Measurements from ENCODE around the gene C8G. TPM values are rescaled to one million over a fixed set of nuclear protein-coding genes. Genes with fewer than 3 reads are reported as not detected.

C8G gene
- total and polyA plus RNA-seq, 9 of the 15 experiments (the other 6 are each of a cell fraction or from before 2014, with no cell fraction given) = 0.35 to 5.9 (median 2.7) TPM; not detected in 2

DNA sequence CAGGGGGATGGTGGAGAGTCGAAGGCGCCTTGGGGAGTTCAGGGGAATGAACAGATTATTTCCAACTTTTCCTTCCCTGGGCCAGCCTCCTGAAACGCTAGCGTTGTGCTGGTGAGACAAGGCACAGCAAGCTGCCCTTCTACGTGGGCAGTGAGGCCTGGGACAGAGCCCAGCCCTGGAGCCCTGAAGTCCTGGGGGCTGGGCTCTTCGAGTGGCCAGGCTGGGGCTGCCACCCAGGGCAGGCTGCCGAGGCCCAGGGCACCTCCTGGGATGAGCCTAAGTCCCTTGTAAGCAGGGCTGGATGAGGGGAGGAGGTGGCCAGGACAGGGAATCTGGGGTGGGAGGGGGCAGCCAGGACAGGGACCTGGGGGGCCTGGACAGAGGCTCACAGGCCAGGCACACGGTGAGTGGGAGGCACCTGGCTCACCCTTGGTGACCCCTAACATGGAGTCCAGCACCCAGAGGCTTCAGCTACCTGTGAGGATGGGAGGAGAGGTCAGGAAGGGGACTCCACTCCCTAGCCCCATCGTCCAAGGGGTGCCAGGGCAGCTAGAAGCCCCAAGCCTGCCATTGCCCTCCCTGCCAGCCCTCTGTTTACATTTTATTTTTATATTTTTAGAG, 5.7 kb downstream of the C8G start:
- peak overlapping the region; percentile 74 for H3K4me2 ChIP-seq (ENCODE audit: insufficient read depth, low read length)
- in situ Hi-C loops (cut with MboI) = no loop called here
- peaks cover 2 to 6% of the 10 kb centered on the region in 2 experiments; a peak in 3 of 5 replicates for H3K27me3 ChIP-seq (ENCODE audit: control insufficient read depth in 2 of 2, insufficient read depth in 2 of 2, low read length in 2 of 2)
- H3K4me3 ChIP-seq = peak overlapping the region; percentile 51
- H3K27ac ChIP-seq (ENCODE audit: extremely low read depth, low read depth, low read length) = no peak overlapping the region
- ChIA-PET CTCF (ENCODE audit: low intra/inter-chr PET ratio) (no interaction called here), POLR2A (interaction anchor here (0.6 to 1.0 kb wide), 2 partner anchors 14 to 143 kb away, joined by 3 to 4 read pairs; partner anchors contain the start of gene RABL6)
- no TSS peak for BruUV-seq (replicated peaks)
- peak overlapping the region; percentile 78 for H2AFZ ChIP-seq (ENCODE audit: low read depth, low read length)
- intact Hi-C loops (cut with micrococcal nuclease) = no loop called here
- 0 out of 2 replicates have a peak, but pooled peaks cover 4% of the 10 kb centered on the region for H4K20me1 ChIP-seq (replicated peaks; ENCODE audit: control insufficient read depth, insufficient read depth, low read length)
- H3K9me3 ChIP-seq (replicated peaks; ENCODE audit: control insufficient read depth, insufficient read depth, low read depth, low read length) = no peaks in the 10 kb centered on the region
- H3K9me1 ChIP-seq (ENCODE audit: control insufficient read depth, insufficient read depth, low read length) = peaks cover 2% of the 10 kb centered on the region
- FAIRE-seq (peak; percentile 44), ATAC-seq (no peak), DNase-seq (ENCODE audit: extremely low read depth in 1 of 4, low spot score in 3 of 4) (no peak)
- WGBS (ENCODE audit: insufficient coverage, low coverage, missing lambda C conversion rate) = 25% methylated on average over 7 of the region's 9 CpGs
- H3K36me3 ChIP-seq (ENCODE audit: control insufficient read depth, insufficient read depth, low read length) = no peaks in the 10 kb centered on the region
- H3K9ac ChIP-seq (ENCODE audit: insufficient read depth in 1 of 2, low read depth in 2 of 2, low read length in 2 of 2) = peak overlapping the region; percentile 68 to 92; a peak in 3 of 4 replicates
- peaks cover 6 to 82% of the 10 kb centered on the region in 2 experiments for H3K4me1 ChIP-seq (replicated peaks in 1 of 2; ENCODE audit: control insufficient read depth in 2 of 2, insufficient read depth in 2 of 2, low read length in 2 of 2)
- no peaks in the 10 kb centered on the region for H3K79me2 ChIP-seq (ENCODE audit: control insufficient read depth, insufficient read depth, low read length)
- TF ChIP-seq PHF20 (IDR thresholded peaks at IDR 0.05; ENCODE audit: partially characterized antibody) (no peak), HNRNPK (IDR thresholded peaks at IDR 0.05; ENCODE audit: low read depth, low read length, poor library complexity, severe bottlenecking) (no peak), CEBPG (CRISPR knock-in tag; IDR thresholded peaks at IDR 0.05) (no peak), CEBPG (tag; conservative IDR thresholded peaks at IDR 0.05 in 1 of 2, IDR thresholded peaks at IDR 0.05 in 1 of 2) (no peak), BMI1 (IDR thresholded peaks at IDR 0.05; ENCODE audit: low read length) (no peak)
